Erythroblast (primary cell): ENCODE results near the gene CHST15.

Experiments
- DNase-seq, 2 experiments: peaks; one replicate each; lab custom pipeline; 2025; lab: John Stamatoyannopoulos, UW
- GATA1 ChIP-seq: IDR thresholded peaks from 2 replicates; pipeline ENCODE4 v1.6.1; 2011; ENCODE audit warnings: low read depth, mild to moderate bottlenecking, control low read depth, low read length, moderate library complexity
- POLR2A ChIP-seq: IDR thresholded peaks from 2 replicates; pipeline ENCODE4 v1.6.1; 2011; ENCODE audit warnings: mild to moderate bottlenecking, low read length

CHST15 gene, protein sequence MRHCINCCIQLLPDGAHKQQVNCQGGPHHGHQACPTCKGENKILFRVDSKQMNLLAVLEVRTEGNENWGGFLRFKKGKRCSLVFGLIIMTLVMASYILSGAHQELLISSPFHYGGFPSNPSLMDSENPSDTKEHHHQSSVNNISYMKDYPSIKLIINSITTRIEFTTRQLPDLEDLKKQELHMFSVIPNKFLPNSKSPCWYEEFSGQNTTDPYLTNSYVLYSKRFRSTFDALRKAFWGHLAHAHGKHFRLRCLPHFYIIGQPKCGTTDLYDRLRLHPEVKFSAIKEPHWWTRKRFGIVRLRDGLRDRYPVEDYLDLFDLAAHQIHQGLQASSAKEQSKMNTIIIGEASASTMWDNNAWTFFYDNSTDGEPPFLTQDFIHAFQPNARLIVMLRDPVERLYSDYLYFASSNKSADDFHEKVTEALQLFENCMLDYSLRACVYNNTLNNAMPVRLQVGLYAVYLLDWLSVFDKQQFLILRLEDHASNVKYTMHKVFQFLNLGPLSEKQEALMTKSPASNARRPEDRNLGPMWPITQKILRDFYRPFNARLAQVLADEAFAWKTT

DNA sequence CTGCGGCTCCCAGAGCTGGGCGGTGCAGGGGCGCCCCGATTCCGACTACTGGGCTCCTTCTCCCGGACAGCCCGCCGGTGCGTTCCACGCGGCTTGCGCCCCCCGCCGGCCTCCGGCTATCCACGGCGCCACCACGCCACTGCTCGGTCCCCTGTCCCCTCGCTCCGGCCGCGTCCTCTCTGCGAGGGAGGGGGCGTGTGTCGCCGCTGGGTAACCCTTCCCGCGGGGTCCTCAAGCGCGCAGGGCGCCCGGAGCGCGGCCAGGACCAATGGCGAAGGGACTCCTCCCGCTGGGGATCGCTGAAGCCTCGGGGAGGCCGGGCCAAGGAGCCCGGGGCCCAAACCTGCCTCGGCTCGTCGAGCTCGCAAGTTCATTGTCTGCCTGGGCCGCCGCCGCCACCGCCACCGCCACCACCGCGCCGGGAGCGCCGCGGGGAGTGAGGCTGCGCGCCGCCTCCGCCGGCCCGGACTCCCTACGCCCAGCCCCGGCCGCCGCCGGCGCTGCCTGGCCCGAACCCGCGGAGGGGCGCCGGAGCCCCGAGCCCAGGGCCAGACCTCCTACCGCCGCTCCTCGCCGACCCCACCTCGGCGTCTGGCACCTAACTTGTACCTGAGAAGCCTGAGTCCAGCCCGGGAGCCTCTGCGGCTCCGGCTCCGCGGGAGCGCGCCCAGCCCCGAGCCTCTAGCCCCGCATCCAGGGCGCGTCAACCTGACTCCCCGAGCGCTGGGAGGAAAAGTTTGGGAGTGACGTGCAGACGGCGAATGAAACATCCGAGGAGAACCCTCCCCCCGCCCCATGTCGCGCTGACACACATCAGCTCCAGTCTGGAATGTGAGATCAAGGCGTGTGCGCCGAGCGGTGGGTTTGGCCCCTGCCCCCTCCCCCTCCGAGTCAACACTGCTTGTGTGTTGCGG lies at the start of gene CHST15:
CHST15 (minus strand) TSS at position 739 of the 914 bp plus-strand sequence. CDS start 47,386 bp downstream, outside the sequence.
- no peak for DNase-seq
- TF ChIP-seq POLR2A (no peak), GATA1 (no peak)

DNA sequence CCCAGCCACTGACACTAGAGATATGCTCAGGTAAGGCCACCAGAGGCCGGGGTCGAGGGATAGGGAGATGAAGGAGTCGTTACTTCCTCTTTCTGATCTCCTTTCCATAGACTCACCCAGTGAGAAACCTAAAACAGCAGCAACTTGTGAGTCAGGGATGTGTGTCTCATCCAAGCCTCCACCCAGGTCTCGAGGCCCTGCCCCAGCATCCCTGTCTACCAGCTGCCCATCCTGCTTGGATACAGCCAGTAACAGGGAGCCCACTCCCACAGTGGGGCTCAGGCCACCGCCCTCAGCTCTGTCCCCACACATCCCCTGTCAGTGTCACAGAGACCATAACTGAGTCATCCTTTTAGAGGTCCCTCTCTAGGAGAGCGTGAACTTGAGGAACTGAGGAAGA lies 49.6 kb upstream of the CHST15 start:
- no peak for DNase-seq
- no peak for TF ChIP-seq POLR2A

DNA sequence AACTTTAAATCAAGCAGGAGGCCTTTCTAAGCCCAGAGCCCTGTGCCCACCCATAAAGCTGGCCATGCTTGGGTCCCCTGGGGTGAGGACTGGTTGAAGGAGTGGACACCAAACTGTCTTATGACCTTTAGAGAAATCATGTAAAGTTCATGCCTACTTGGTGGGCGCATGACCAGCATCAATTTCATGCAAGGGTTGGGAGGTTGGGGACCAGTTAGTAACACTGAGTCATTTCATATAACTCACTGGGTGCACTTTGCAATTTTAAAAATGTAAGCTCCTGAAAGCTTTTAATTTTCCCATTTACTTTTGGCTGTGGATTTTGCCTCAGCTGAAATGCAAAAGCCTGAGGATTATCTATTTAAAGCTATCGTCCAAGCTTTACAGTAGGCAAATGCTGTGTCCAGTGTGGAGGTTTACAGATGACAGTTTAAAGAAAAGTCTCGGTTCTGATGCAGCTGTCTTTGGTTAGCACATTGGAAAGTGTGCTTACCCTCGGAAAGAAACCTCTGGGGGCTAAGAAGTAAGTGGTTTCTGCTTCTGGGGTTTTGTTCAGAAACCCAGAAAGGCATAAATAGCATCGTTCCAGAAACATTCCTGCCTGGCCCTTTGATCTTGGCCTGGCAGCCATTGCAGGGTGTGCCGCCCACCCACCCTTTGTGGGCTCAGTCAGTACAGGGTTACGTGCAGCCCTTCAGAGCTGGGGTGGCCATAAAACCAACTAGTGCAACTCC lies 48.8 kb upstream of the CHST15 start:
- TF ChIP-seq POLR2A (no peak), GATA1 (no peak)
- DNase-seq, result no peak

DNA sequence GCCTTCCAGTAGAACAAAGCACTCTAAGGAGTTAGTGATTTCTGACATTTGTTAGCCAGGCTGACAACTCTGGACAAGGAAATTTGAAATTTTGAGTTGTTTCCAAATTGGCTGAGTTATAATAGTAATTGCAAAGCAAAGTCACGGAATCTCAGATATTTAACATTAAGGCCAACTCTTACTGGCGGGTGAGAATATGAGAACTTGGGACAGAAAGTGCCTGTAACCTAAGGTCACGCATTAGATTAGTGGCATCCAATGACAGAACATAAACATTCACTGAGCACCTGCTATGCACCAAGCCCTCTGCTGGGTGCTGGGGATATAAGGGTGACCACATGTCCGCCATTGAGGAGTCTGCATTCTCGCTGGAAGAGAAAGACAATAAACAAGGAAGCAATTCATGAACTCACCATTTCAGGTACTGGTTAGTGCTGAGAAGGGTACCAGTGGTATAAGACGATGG lies 45.5 kb upstream of the CHST15 start:
- TF ChIP-seq POLR2A (no peak), GATA1 (no peak)
- DNase-seq, result no peak

DNA sequence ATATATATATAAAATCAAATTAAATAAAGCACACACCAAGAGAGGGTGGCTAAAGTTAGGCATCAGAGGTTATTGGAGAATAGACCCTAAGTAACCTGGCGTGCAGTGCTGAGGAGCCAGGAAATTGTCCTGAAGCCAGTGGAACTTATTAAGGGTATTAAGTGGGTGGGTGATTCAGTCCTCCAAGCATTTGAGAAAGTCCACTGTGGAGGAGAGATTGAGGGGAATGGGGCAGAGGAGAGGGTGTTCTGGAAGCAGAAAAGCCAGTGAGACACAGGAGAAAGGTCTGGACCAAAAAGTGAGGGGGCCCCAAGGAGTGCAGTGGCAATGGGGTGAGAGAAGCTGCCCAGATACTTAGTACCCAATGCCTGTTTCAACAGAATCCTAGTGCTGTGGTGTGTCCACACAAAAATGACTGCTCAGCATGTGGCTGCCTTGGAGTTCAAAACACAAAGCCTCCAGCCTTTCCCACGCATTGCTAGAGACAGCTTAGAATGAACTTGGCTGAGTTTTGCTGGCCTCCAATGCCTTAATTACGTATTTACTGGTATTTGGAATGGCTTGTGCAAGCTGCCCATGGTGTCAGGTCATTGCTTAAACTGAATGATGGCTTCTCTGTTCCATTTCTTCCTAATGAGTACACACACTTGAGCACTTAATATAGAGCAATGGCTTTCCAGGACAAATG lies 44.9 kb upstream of the CHST15 start:
- DNase-seq, result no peak
- no peak for TF ChIP-seq GATA1
- TF ChIP-seq POLR2A, result no peak

DNA sequence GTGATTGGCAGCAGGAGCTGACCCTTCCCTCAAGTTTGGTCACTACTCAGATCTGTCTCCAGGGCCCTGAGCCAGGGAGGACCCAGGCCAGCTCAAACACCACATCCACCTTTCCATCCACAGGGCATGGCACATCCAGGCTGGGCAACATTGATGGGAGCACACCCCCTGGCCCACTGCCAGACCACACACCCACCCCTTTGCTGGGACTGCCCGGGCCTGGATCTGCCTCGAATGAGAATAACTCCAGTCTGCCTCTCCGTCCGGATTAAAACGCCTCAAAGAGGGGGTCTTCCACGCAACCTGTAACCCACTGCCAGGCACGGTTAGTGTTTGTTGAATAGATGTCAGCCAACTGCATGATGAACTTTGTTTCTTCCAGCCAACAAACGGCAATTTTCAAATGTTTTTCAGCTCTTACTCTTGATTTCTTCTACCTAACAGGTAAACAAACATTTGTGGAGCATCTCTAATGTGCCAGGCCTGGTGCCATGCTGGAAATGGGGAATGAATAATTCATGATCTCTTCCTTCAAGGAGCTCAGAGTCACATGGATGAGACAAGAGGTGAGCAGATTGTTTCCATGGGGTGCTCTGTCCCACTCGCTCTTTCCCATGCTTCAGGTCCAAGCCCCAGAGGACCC lies 41.0 kb upstream of the CHST15 start:
- TF ChIP-seq POLR2A (no peak), GATA1 (no peak)

DNA sequence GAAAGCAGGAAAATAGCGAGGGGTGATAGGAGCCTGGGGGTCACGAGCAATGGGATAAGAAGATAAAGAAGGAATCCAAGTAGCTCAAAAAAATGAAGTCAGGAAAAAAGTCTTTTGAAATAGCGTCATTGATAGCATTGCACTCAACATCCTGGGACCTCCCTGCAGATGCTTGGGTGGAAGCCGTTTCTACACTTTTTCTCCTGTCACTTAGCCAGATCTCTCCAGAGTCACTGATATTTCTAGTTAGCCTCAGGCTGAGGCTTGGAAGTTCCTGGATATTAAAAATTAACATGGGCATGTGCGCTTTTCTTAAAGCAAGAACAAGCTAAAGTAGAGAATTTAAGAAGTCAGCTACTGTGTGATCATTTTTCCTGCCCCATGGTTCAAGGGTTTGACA lies 39.5 kb upstream of the CHST15 start:
- DNase-seq, result no peak
- TF ChIP-seq GATA1, result no peak
- no peak for TF ChIP-seq POLR2A

More for the DNA sequence above, 41.0 kb upstream of the CHST15 start:
- no peak for DNase-seq

DNA sequence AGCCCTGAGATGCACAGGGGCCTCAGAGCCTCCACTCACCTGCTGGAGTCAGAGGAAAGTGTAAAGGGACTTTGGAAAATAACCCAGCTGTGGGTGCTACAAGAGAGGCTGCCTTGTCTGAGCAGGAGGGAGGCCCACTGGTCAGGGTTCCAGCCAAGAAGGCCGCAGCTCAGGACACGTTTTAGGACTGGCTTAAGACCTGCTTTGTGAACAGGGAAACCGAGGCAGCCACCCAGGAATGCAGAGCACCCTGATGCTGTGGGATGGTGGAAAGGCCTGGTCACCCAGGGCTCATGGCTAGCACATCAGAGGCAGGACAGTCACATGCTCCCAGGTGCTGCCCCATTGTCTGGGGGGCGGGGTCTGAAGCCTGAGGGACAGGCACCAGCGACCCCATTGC lies 38.9 kb upstream of the CHST15 start:
- no peak for DNase-seq
- TF ChIP-seq GATA1, result no peak
- no peak for TF ChIP-seq POLR2A

DNA sequence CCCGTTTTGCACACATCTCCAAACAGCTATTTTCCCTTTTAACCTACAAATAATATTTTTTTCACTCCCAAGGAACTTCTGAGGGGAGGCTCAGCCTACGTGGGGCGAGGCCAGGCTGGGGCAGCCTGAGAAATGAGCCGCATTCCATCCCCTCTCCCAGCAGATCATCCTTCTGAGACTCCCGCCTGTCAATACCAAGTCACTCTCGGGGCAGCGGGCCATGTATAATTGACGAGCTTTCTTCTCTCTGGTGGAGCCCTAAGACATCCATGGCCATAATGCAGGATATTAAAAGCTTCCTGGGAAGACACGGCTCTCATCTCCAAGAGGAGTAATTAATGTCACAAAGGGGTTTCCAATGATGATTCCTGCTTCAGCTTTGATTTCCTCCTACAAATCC lies 37.8 kb upstream of the CHST15 start:
- TF ChIP-seq GATA1 (no peak), POLR2A (no peak)
- DNase-seq, result no peak

DNA sequence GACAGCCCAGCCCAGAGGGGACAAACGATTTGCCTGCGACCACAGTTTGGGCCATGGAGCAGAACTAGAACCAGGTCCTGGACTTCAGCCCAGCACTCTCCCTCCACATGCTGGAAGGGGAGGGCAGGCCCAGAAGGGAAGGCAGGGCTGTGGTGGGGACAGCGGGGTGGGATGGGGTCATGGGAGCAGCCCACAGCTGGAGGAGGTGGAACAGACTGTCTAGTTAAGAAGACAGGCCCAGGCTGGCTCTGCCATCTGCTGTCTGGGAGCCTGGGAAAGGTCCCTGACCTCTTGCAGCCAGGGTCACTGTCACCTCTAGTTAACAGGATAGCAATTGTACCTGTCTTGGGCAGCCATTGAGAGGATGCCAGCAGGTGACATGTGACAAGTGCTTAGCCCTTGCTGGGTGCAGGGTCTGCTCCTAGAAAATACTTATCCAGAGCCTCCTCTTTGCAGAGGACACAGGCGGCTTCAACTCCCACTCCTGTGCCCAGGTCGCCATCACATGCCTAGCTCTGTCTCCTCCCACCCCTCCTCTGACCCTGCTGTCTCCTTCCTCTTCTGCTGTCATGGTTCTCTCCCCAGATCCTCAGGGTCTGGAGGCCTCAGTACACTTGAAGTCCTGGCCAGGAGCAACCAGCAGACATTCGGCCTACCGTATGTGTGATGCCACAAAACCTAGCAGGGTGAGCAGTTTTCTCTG lies 37.0 kb upstream of the CHST15 start:
- no peak for TF ChIP-seq GATA1
- TF ChIP-seq POLR2A, result no peak
- no peak for DNase-seq

DNA sequence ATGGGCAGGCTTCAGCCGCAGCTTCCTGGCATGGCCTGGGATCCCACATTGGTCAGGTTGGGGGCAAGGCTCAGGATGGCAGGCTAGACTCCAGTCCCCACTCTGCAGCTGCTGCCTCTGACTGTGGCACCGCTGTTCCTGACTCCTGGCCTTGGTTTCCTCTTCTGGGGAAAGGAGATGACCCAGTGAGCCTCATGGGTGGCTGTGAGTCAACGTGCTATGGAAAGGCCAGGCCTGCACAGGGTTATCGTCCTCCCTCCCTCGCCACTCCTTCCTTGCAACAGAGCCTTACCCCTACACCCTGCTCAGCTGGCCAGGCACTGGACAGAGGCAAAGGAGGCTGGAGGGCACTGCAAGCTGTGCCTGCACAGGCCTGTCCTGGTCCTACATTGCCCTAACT lies 36.1 kb upstream of the CHST15 start:
- no peak for TF ChIP-seq GATA1
- no peak for TF ChIP-seq POLR2A
- no peak for DNase-seq

DNA sequence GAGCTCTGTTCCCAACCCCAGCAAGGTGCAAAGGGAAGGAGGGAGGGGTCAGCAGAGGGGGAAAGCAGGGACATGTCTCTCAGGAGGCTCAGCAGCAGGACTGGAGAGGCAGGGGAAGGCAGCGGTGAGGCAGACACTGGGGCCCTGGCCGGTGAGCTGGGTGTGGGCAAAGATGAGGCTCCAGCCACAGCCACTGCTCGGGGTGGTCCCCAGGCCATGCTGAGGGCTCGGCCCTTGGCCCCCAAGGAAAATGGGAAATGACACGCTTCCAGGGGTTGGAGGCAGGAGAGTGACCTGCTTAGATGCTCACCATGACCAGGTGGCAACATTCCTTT lies 35.4 kb upstream of the CHST15 start:
- DNase-seq, result no peak
- TF ChIP-seq GATA1, result no peak
- TF ChIP-seq POLR2A, result no peak
